Stimulated activated CD8-positive, alpha-beta memory T cell treated with anti-CD3 and anti-CD28 coated beads, Interleukin-12 subunit alpha, Interleukin-12 subunit beta, amount 100 ng/mL, for 1 hour (primary cell): ENCODE results near the gene ARID1B.

Source experiments
- DNase-seq: peaks from one replicate; pipeline ENCODE4 v3.0.0-alpha.2; 2020; ENCODE audit warnings: low read depth

Gene ARID1B

GRCh38 chr6:157099912-157100593, 322.9 kb downstream of the ARID1B start:
- DNase-seq = peak; percentile 28

- DNase-seq = no peak
Measured at GRCh38 chr6:157101166-157101565, 324.0 kb downstream of the ARID1B start.

- no peak for DNase-seq
Measured at GRCh38 chr6:157104803-157105202, 327.6 kb downstream of the ARID1B start.

GRCh38 chr6:157106487-157106886, 329.3 kb downstream of the ARID1B start:
- DNase-seq = no peak

- no peak for DNase-seq
Measured at GRCh38 chr6:157107571-157107914, 330.4 kb downstream of the ARID1B start.

- no peak for DNase-seq
Measured at GRCh38 chr6:157107915-157108651, 330.9 kb downstream of the ARID1B start.

GRCh38 chr6:157108923-157109322, 331.7 kb downstream of the ARID1B start:
- no peak for DNase-seq

GRCh38 chr6:157110607-157111006, 333.4 kb downstream of the ARID1B start:
- no peak for DNase-seq

GRCh38 chr6:157113389-157113788, 336.2 kb downstream of the ARID1B start:
- DNase-seq = no peak

- no peak for DNase-seq
Measured at GRCh38 chr6:157116426-157116825, 339.2 kb downstream of the ARID1B start.

GRCh38 chr6:157117431-157118095, 340.4 kb downstream of the ARID1B start:
- no peak for DNase-seq

- no peak for DNase-seq
Measured at GRCh38 chr6:157119502-157120027, 342.4 kb downstream of the ARID1B start.

- no peak for DNase-seq
Measured at GRCh38 chr6:157120534-157121232, 343.5 kb downstream of the ARID1B start.

- no peak for DNase-seq
Measured at GRCh38 chr6:157121897-157122296, 344.7 kb downstream of the ARID1B start.

GRCh38 chr6:157123234-157123633, 346.1 kb downstream of the ARID1B start:
- DNase-seq = no peak

- DNase-seq = no peak
Measured at GRCh38 chr6:157124485-157125254, 347.5 kb downstream of the ARID1B start.

- DNase-seq = no peak
Measured at GRCh38 chr6:157125531-157125930, 348.4 kb downstream of the ARID1B start.

- DNase-seq = no peak
Measured at GRCh38 chr6:157126183-157127098, 349.3 kb downstream of the ARID1B start.

- DNase-seq = no peak
Measured at GRCh38 chr6:157128235-157128775, 351.1 kb downstream of the ARID1B start.

GRCh38 chr6:157131250-157131649, 354.1 kb downstream of the ARID1B start:
- no peak for DNase-seq
